SK-N-DZ (cell line): Measurements from ENCODE around the gene CYP4F11.
"Not testable (repeated sequence)": the region's sequence is repeated elsewhere in the genome, so short reads cannot be mapped to it uniquely, and the experiment has no call there.

Experiments used
- DNase-seq: peaks from one replicate; pipeline ENCODE4 v3.0.0-alpha.2; 2015; ENCODE audit warnings: low spot score
- small RNA-seq, 2 experiments: library from RNA; depleted of rRNA; stranded (forward); fragments of <200 nt; gene quantifications; one replicate each; pipeline ENCODE3, GENCODE V24; 2014

Gene CYP4F11

GRCh38 chr19:15883329-15883728 lies 51.0 kb downstream of the CYP4F11 start:
- DNase-seq: not testable (repeated sequence)

GRCh38 chr19:15874821-15875474 lies 59.4 kb downstream of the CYP4F11 start:
- no peak for DNase-seq

GRCh38 chr19:15873771-15874170 lies 60.6 kb downstream of the CYP4F11 start:
- not testable (repeated sequence) for DNase-seq

- DNase-seq: no peak
Measured at GRCh38 chr19:15871570-15871969, 62.8 kb downstream of the CYP4F11 start.

- DNase-seq: no peak
Measured at GRCh38 chr19:15869873-15870272, 64.5 kb downstream of the CYP4F11 start.

GRCh38 chr19:15869109-15869555 lies 65.2 kb downstream of the CYP4F11 start:
- no peak for DNase-seq

- no peak for DNase-seq
Measured at GRCh38 chr19:15866636-15867035, 67.7 kb downstream of the CYP4F11 start.

- DNase-seq: no peak
Measured at GRCh38 chr19:15864824-15865223, 69.5 kb downstream of the CYP4F11 start.

GRCh38 chr19:15863272-15863671 lies 71.1 kb downstream of the CYP4F11 start:
- DNase-seq: no peak

- no peak for DNase-seq
Measured at GRCh38 chr19:15862444-15862843, 71.9 kb downstream of the CYP4F11 start.

Small RNA genes within 50 kb of the gene (small RNA-seq; reads per million reads assigned to genes)
- 0 reads per million in 2 experiments for gene CYP4F36P
